Measurements from ENCODE around the gene ANKRD33B. TPM values are rescaled to one million over a fixed set of nuclear protein-coding genes. Genes with fewer than 3 reads are reported as not detected.

The ANKRD33B gene
- polyA plus RNA-seq, 1 experiment = 4.8 TPM

GRCh38 chr5:10591159-10591558 is 27.3 kb downstream of the ANKRD33B start:
- no peaks in the 10 kb centered on the region for H3K27me3 ChIP-seq (ENCODE audit: control insufficient read depth, insufficient read depth, low read length)
- no peak for DNase-seq (ENCODE audit: low read depth, low spot score)
- no peak for TF ChIP-seq CTCF (IDR thresholded peaks at IDR 0.05; ENCODE audit: low read depth, low read length)
- no peak overlapping the region for H3K4me3 ChIP-seq (ENCODE audit: low read depth, low read length)
- H3K9me3 ChIP-seq (ENCODE audit: control insufficient read depth, insufficient read depth, low read length) = no peaks in the 10 kb centered on the region
- H3K27ac ChIP-seq (ENCODE audit: low read depth, low read length) = no peak overlapping the region
- CTCF ChIA-PET = interaction anchor here (3.2 kb wide), 1 partner anchor 138 kb away, joined by 9 read pairs; no protein-coding TSS in a partner anchor
- POLR2A ChIA-PET = no interaction called here

- POLR2A ChIA-PET = no interaction called here
- Histone ChIP-seq H3K9me3 (ENCODE audit: control insufficient read depth, insufficient read depth, low read length) (no peaks in the 10 kb centered on the region), H3K27me3 (ENCODE audit: control insufficient read depth, insufficient read depth, low read length) (no peaks in the 10 kb centered on the region), H3K4me3 (ENCODE audit: low read depth, low read length) (no peak overlapping the region), H3K27ac (ENCODE audit: low read depth, low read length) (no peak overlapping the region)
- CTCF ChIA-PET = interaction anchor here (1.2 to 3.2 kb wide), 2 partner anchors 35 to 139 kb away, joined by 4 to 9 read pairs; no protein-coding TSS in a partner anchor
- TF ChIP-seq CTCF (IDR thresholded peaks at IDR 0.05; ENCODE audit: low read depth, low read length) = no peak
- DNase-seq (ENCODE audit: low read depth, low spot score) = no peak
These were observed 28.1 kb downstream of the ANKRD33B start for GRCh38 chr5:10591966-10592365.

GRCh38 chr5:10592601-10593000 is 28.7 kb downstream of the ANKRD33B start:
- H3K4me3 ChIP-seq (ENCODE audit: low read depth, low read length) = no peak overlapping the region
- no peaks in the 10 kb centered on the region for H3K9me3 ChIP-seq (ENCODE audit: control insufficient read depth, insufficient read depth, low read length)
- no peaks in the 10 kb centered on the region for H3K27me3 ChIP-seq (ENCODE audit: control insufficient read depth, insufficient read depth, low read length)
- no peak for TF ChIP-seq CTCF (IDR thresholded peaks at IDR 0.05; ENCODE audit: low read depth, low read length)
- POLR2A ChIA-PET = no interaction called here
- CTCF ChIA-PET = interaction anchor here (1.0 to 3.2 kb wide), 5 partner anchors 10 to 309 kb away, joined by 3 to 10 read pairs (median 5); no protein-coding TSS in a partner anchor
- DNase-seq (ENCODE audit: low read depth, low spot score) = no peak
- H3K27ac ChIP-seq (ENCODE audit: low read depth, low read length) = no peak overlapping the region

GRCh38 chr5:10593531-10594181 is 29.8 kb downstream of the ANKRD33B start:
- no peaks in the 10 kb centered on the region for H3K9me3 ChIP-seq (ENCODE audit: control insufficient read depth, insufficient read depth, low read length)
- no peak overlapping the region for H3K4me3 ChIP-seq (ENCODE audit: low read depth, low read length)
- DNase-seq (ENCODE audit: low read depth, low spot score) = no peak
- no peak overlapping the region for H3K27ac ChIP-seq (ENCODE audit: low read depth, low read length)
- TF ChIP-seq CTCF (IDR thresholded peaks at IDR 0.05; ENCODE audit: low read depth, low read length) = no peak
- CTCF ChIA-PET = interaction anchor here (0.7 to 3.2 kb wide), 7 partner anchors 9 to 310 kb away, joined by 3 to 10 read pairs (median 3); no protein-coding TSS in a partner anchor
- H3K27me3 ChIP-seq (ENCODE audit: control insufficient read depth, insufficient read depth, low read length) = no peaks in the 10 kb centered on the region
- POLR2A ChIA-PET = interaction anchor here (0.7 kb wide), 1 partner anchor 92 kb away, joined by 11 read pairs; no protein-coding TSS in a partner anchor

GRCh38 chr5:10594591-10595210 is 30.8 kb downstream of the ANKRD33B start:
- POLR2A ChIA-PET = interaction anchor here (0.7 kb wide), 1 partner anchor 27 kb away, joined by 3 read pairs; no protein-coding TSS in a partner anchor
- TF ChIP-seq CTCF (IDR thresholded peaks at IDR 0.05; ENCODE audit: low read depth, low read length) = no peak
- H3K4me3 ChIP-seq (ENCODE audit: low read depth, low read length) = no peak overlapping the region
- DNase-seq (ENCODE audit: low read depth, low spot score) = no peak
- peak overlapping the region; percentile 91 for H3K27ac ChIP-seq (ENCODE audit: low read depth, low read length)
- H3K27me3 ChIP-seq (ENCODE audit: control insufficient read depth, insufficient read depth, low read length) = no peaks in the 10 kb centered on the region
- CTCF ChIA-PET = interaction anchor here (0.5 to 3.2 kb wide), 3 partner anchors 24 to 142 kb away, joined by 3 to 10 read pairs (median 9); no protein-coding TSS in a partner anchor
- no peaks in the 10 kb centered on the region for H3K9me3 ChIP-seq (ENCODE audit: control insufficient read depth, insufficient read depth, low read length)

Measured in AG04450 (cell line).